Astrocyte (in vitro differentiated cells and primary cell): ENCODE measurements around the gene GMDS. TPM values are rescaled to one million over a fixed set of nuclear protein-coding genes. Genes with fewer than 3 reads are reported as not detected.

Experiments used
- DNase-seq: peaks from one replicate; pipeline ENCODE4 v3.0.0-alpha.2; 2010; ENCODE audit warnings: low read depth
- FAIRE-seq: peaks from 2 replicates; lab custom pipeline; 2011; peaks lifted over from hg19 to GRCh38; lab: Jason Lieb, UNC
- H2AFZ ChIP-seq: 2 replicates; pipeline ENCODE4 v1.6.0; 2012; ENCODE audit warnings: low read depth, low read length, inconsistent platforms
- H3K27ac ChIP-seq: 2 replicates; pipeline ENCODE4 v1.5.1; 2011; ENCODE audit warnings: low read depth, low read length, inconsistent platforms
- H3K27me3 ChIP-seq: 2 replicates; pipeline ENCODE4 v1.6.0; 2011; ENCODE audit warnings: low read length, inconsistent platforms; ENCODE audit not compliant: insufficient read depth
- H3K36me3 ChIP-seq: 2 replicates; pipeline ENCODE4 v1.5.1; 2011; ENCODE audit warnings: low read length, inconsistent platforms; ENCODE audit not compliant: insufficient read depth
- H3K4me1 ChIP-seq: 2 replicates; pipeline ENCODE4 v1.5.1; 2011; ENCODE audit warnings: low read length, inconsistent platforms; ENCODE audit not compliant: insufficient read depth
- H3K4me2 ChIP-seq: 2 replicates; pipeline ENCODE4 v1.6.0; 2012; ENCODE audit warnings: low read length, inconsistent platforms
- H3K4me3 ChIP-seq: 2 replicates; pipeline ENCODE4 v1.5.1; 2011; ENCODE audit warnings: low read depth, mild to moderate bottlenecking, low read length, inconsistent platforms; ENCODE audit not compliant: insufficient read depth
- H3K79me2 ChIP-seq: 2 replicates; pipeline ENCODE4 v1.6.0; 2012; ENCODE audit warnings: mild to moderate bottlenecking, low read length, inconsistent platforms; ENCODE audit not compliant: insufficient read depth
- H3K9ac ChIP-seq: 2 replicates; pipeline ENCODE4 v1.6.0; 2012; ENCODE audit warnings: mild to moderate bottlenecking, low read length, inconsistent platforms
- H3K9me3 ChIP-seq: 2 replicates; pipeline ENCODE4 v1.5.1; 2012; ENCODE audit warnings: low read depth, mild to moderate bottlenecking, low read length, inconsistent platforms; ENCODE audit not compliant: insufficient read depth
- H4K20me1 ChIP-seq: 2 replicates; pipeline ENCODE4 v1.6.0; 2012; ENCODE audit warnings: low read length, inconsistent platforms; ENCODE audit not compliant: insufficient read depth
- H3K27ac Mint-ChIP-seq: one replicate; pipeline ENCODE4 v1.8.0; 2021; ENCODE audit warnings: mild to moderate bottlenecking, mixed read lengths; ENCODE audit not compliant: unreplicated experiment
- H3K27me3 Mint-ChIP-seq: one replicate; pipeline ENCODE4 v1.8.0; 2021; ENCODE audit warnings: low read depth, mixed read lengths; ENCODE audit not compliant: unreplicated experiment
- H3K36me3 Mint-ChIP-seq: one replicate; pipeline ENCODE4 v1.8.0; 2021; ENCODE audit warnings: low read depth, mixed read lengths; ENCODE audit not compliant: unreplicated experiment
- H3K4me1 Mint-ChIP-seq: one replicate; pipeline ENCODE4 v1.8.0; 2021; ENCODE audit warnings: low read depth, mixed read lengths; ENCODE audit not compliant: unreplicated experiment
- H3K4me3 Mint-ChIP-seq: one replicate; pipeline ENCODE4 v1.8.0; 2021; ENCODE audit warnings: mild to moderate bottlenecking, moderate library complexity, mixed read lengths; ENCODE audit not compliant: unreplicated experiment
- H3K9me3 Mint-ChIP-seq: one replicate; pipeline ENCODE4 v1.8.0; 2021; ENCODE audit warnings: mild to moderate bottlenecking, mixed read lengths; ENCODE audit not compliant: unreplicated experiment
- EZH2 ChIP-seq: IDR thresholded peaks from 2 replicates; pipeline ENCODE4 v1.6.1; 2012; ENCODE audit warnings: mild to moderate bottlenecking, low read length, inconsistent platforms; ENCODE audit not compliant: insufficient read depth
- total RNA-seq: library from RNA; stranded (reverse); gene quantifications from 2 replicates; pipeline ENCODE4 v1.2.1, GENCODE V29; 2021
- TF ChIP-seq, protein P1 (sequence below): IDR thresholded peaks from 2 replicates; pipeline ENCODE4 v1.5.1; 2011; ENCODE audit warnings: low read depth, mild to moderate bottlenecking, inconsistent platforms, low read length, moderate library complexity; ENCODE audit not compliant: insufficient read depth

The GMDS gene
- total RNA-seq, 1 donor from 2014 or later = 9.4 TPM

DNA sequence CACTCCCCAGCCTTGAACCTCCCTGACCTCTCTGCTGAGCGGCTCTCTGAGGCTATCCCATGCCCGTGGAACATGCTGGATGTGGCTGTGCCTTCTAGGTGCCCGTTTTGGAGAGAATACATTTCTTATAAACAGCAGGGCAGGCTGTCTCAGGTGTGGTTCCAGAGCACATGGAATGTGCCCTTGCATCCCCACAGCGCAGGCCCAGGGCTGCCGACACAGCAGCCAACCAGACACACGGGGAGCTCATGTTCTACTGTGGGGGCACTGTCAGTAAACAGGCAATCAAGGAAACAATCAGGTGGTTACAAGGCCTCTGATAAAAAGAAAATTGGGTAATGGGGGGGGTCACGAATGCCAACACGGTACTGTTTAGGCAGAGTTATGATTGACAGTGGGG is 604.9 kb downstream of the GMDS start:
- peaks cover 3% of the 10 kb centered on the region for H3K9me3 Mint-ChIP-seq
- no peak overlapping the region for H3K9ac ChIP-seq
- H3K79me2 ChIP-seq = no peaks in the 10 kb centered on the region
- H3K27me3 Mint-ChIP-seq = peaks cover 18% of the 10 kb centered on the region
- H3K27me3 ChIP-seq = no peaks in the 10 kb centered on the region
- TF ChIP-seq EZH2 = no peak
- TF ChIP-seq, protein P1, sequence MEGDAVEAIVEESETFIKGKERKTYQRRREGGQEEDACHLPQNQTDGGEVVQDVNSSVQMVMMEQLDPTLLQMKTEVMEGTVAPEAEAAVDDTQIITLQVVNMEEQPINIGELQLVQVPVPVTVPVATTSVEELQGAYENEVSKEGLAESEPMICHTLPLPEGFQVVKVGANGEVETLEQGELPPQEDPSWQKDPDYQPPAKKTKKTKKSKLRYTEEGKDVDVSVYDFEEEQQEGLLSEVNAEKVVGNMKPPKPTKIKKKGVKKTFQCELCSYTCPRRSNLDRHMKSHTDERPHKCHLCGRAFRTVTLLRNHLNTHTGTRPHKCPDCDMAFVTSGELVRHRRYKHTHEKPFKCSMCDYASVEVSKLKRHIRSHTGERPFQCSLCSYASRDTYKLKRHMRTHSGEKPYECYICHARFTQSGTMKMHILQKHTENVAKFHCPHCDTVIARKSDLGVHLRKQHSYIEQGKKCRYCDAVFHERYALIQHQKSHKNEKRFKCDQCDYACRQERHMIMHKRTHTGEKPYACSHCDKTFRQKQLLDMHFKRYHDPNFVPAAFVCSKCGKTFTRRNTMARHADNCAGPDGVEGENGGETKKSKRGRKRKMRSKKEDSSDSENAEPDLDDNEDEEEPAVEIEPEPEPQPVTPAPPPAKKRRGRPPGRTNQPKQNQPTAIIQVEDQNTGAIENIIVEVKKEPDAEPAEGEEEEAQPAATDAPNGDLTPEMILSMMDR = no peak
- no peak overlapping the region for H3K4me3 Mint-ChIP-seq
- no peaks in the 10 kb centered on the region for H3K4me1 Mint-ChIP-seq
- no peaks in the 10 kb centered on the region for H4K20me1 ChIP-seq
- no peaks in the 10 kb centered on the region for H3K36me3 ChIP-seq
- no peak overlapping the region for H2AFZ ChIP-seq
- DNase-seq (no peak), FAIRE-seq (no peak)
- H3K4me1 ChIP-seq = no peaks in the 10 kb centered on the region
- H3K4me2 ChIP-seq = no peak overlapping the region
- H3K4me3 ChIP-seq = no peak overlapping the region
- H3K36me3 Mint-ChIP-seq = peaks cover 2% of the 10 kb centered on the region
- H3K9me3 ChIP-seq = no peaks in the 10 kb centered on the region
- no peak overlapping the region for H3K27ac Mint-ChIP-seq
- no peak overlapping the region for H3K27ac ChIP-seq

DNA sequence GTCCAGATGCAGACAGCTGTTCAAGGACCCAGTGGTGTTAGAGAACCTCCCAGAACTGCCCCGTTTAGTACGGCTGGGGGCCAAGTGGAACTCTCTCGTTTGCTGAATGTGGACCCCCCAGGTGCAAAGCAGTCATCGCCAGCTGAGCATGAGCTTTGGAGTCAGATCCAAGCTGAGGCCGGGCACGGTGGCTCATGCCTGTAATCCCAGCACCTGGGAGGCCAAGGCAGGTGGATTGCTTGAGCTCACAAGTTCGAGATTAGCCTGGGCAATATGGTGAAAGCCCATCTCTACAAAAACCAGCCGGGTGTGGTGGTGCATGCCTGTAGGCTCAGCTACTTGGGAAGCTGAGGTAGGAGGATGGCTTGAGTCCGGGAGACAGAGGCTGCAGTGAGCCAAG is 606.0 kb downstream of the GMDS start:
- no peak for TF ChIP-seq EZH2
- TF ChIP-seq, protein P1 = no peak
- FAIRE-seq = no peak
- peaks cover 2% of the 10 kb centered on the region for H3K36me3 Mint-ChIP-seq

DNA sequence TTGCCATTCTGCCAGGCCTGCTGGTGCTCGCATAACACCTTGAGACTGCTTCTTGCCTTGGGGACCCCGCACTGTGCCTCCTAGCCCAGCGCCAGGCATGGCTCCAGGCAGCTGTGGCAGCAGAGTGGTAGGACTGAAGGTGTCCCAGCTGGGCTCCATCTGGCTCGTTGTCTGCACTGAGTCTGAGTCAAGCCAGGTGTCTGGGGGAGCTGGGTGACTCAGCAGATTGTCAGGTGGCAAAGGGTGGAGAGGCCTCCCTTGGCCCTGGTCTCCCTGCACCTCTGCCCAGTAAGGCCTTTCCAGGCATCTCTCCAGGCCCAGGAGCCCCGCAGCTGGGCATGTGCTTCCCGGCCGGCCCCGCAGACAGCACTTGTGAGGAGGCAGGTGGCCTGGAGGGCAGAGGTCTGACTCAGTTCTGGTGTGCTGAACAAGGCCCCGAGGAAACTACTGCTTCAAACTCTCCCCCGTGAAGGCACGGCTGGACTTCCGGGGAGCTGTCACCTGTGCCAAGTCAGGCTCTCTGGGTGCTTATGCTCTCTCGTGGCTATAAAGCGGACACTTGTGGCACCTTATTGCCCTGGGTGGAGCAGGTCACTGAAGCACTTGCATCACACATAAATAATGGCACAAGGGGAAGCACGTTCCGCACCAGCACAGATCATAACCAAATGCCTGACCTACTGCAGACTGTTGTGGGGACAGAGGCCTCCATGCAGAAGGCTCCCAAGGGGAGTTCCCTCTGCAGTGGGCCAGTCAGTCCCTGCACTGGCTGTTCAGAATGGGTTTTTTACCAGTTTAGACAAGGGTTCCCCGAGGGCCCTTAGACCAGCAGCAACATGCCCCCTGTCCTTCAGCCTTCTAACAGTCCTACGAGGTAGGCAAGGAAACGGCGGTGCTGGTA is 608.2 kb downstream of the GMDS start:
- Histone ChIP-seq H3K9me3 (no peaks in the 10 kb centered on the region), H3K4me2 (no peak overlapping the region), H3K4me3 (no peak overlapping the region), H3K27me3 (no peaks in the 10 kb centered on the region), H3K36me3 (no peaks in the 10 kb centered on the region), H3K4me1 (no peaks in the 10 kb centered on the region), H3K79me2 (no peaks in the 10 kb centered on the region), H2AFZ (no peak overlapping the region), H3K9ac (no peak overlapping the region), H3K27ac (no peak overlapping the region), H4K20me1 (no peaks in the 10 kb centered on the region)
- peaks cover 38% of the 10 kb centered on the region for H3K27me3 Mint-ChIP-seq
- FAIRE-seq (no peak), DNase-seq (peak; percentile 36)
- peaks cover 3% of the 10 kb centered on the region for H3K9me3 Mint-ChIP-seq
- TF ChIP-seq EZH2 = no peak
- TF ChIP-seq, protein P1 = no peak
- peaks cover 2% of the 10 kb centered on the region for H3K36me3 Mint-ChIP-seq
- H3K4me1 Mint-ChIP-seq = no peaks in the 10 kb centered on the region
- H3K27ac Mint-ChIP-seq = no peak overlapping the region
- H3K4me3 Mint-ChIP-seq = no peak overlapping the region

More for the DNA sequence above, 606.0 kb downstream of the GMDS start:
- no peaks in the 10 kb centered on the region for H3K79me2 ChIP-seq
- no peak overlapping the region for H3K27ac Mint-ChIP-seq
- no peaks in the 10 kb centered on the region for H3K9me3 ChIP-seq
- H3K4me1 Mint-ChIP-seq = no peaks in the 10 kb centered on the region
- H3K4me3 Mint-ChIP-seq = no peak overlapping the region
- no peaks in the 10 kb centered on the region for H4K20me1 ChIP-seq
- no peak overlapping the region for H3K9ac ChIP-seq
- H3K4me3 ChIP-seq = no peak overlapping the region
- H3K4me1 ChIP-seq = no peaks in the 10 kb centered on the region
- H3K27ac ChIP-seq = no peak overlapping the region
- no peak overlapping the region for H2AFZ ChIP-seq
- DNase-seq = no peak
- peaks cover 25% of the 10 kb centered on the region for H3K27me3 Mint-ChIP-seq
- H3K36me3 ChIP-seq = no peaks in the 10 kb centered on the region
- no peak overlapping the region for H3K4me2 ChIP-seq
- no peaks in the 10 kb centered on the region for H3K27me3 ChIP-seq
- H3K9me3 Mint-ChIP-seq = peaks cover 3% of the 10 kb centered on the region
